HL-60 (cell line): Measurements from ENCODE around the gene KLHL25.
"Not testable (repeated sequence)": the region's sequence is repeated elsewhere in the genome, so short reads cannot be mapped to it uniquely, and the experiment has no call there.

Source experiments
- DNase-seq, 2 experiments: peaks; one replicate each; pipeline ENCODE4 v3.0.0-alpha.2; 2010 to 2020; ENCODE audit warnings: low read depth in 1 of 2, low spot score in 1 of 2
- H3K27ac ChIP-seq: fragments of 250-450 bp; sonication (Bioruptor Pico); replicated peaks from 2 replicates; pipeline ENCODE4 v1.5.1; 2020; ENCODE audit warnings: mild to moderate bottlenecking, moderate library complexity
- H3K27me3 ChIP-seq: fragments of 250-450 bp; sonication (Bioruptor Pico); 2 replicates; pipeline ENCODE4 v1.5.1; 2021; ENCODE audit warnings: mild to moderate bottlenecking, moderate library complexity; ENCODE audit not compliant: insufficient read depth, poor library complexity, severe bottlenecking
- H3K4me3 ChIP-seq: replicated peaks from 2 replicates; pipeline ENCODE4 v1.5.1; 2011; ENCODE audit warnings: mild to moderate bottlenecking, control low read depth, low read length; ENCODE audit not compliant: insufficient read depth
- CTCF ChIP-seq: IDR thresholded peaks from one replicate; pipeline ENCODE4 v1.5.1; 2011; ENCODE audit warnings: low read length, control low read depth, inconsistent platforms; ENCODE audit not compliant: insufficient read depth
- GABPA ChIP-seq: IDR thresholded peaks from 2 replicates; pipeline ENCODE4 v1.6.1; 2012; ENCODE audit warnings: low read depth
- POLR2AphosphoS5 ChIP-seq: IDR thresholded peaks from 2 replicates; pipeline ENCODE4 v1.6.1; 2012; ENCODE audit warnings: low read depth
- REST ChIP-seq: IDR thresholded peaks from 2 replicates; pipeline ENCODE4 v1.6.1; 2012; ENCODE audit warnings: low read depth; ENCODE audit not compliant: insufficient replicate concordance
- SPI1 ChIP-seq: IDR thresholded peaks from 2 replicates; pipeline ENCODE4 v1.6.1; 2012; ENCODE audit warnings: low read depth, mild to moderate bottlenecking, borderline replicate concordance

Gene KLHL25

GRCh38 chr15:85837011-85837433, 42.3 kb upstream of the KLHL25 start:
- H3K4me3 ChIP-seq = no peak overlapping the region
- no peak for TF ChIP-seq SPI1
- no peak for TF ChIP-seq GABPA
- no peak for TF ChIP-seq POLR2AphosphoS5
- TF ChIP-seq REST = no peak
- TF ChIP-seq CTCF = no peak
- no peaks in the 10 kb centered on the region for H3K27me3 ChIP-seq
- H3K27ac ChIP-seq = no peak overlapping the region
- no peak for DNase-seq

- no peak for DNase-seq
- Histone ChIP-seq H3K27me3 (no peaks in the 10 kb centered on the region), H3K4me3 (no peak overlapping the region), H3K27ac (no peak overlapping the region)
- no peak for TF ChIP-seq GABPA
- no peak for TF ChIP-seq SPI1
- no peak for TF ChIP-seq REST
- no peak for TF ChIP-seq CTCF
- TF ChIP-seq POLR2AphosphoS5 = no peak
These were observed 39.9 kb upstream of the KLHL25 start for GRCh38 chr15:85834651-85835050.

- no peak overlapping the region for H3K4me3 ChIP-seq
- no peaks in the 10 kb centered on the region for H3K27me3 ChIP-seq
- peak in 1 of 2 experiments; percentile 71 for DNase-seq
- 0 out of 2 replicates have a peak overlapping the region, but pooled peaks have one; percentile 38 for H3K27ac ChIP-seq
- TF ChIP-seq CTCF (no peak), SPI1 (peak; percentile 31; the same call in 1 of the 2 replicates)
These were observed 37.7 kb upstream of the KLHL25 start for GRCh38 chr15:85832394-85832793.

GRCh38 chr15:85831415-85832113, 36.8 kb upstream of the KLHL25 start:
- 0 out of 2 replicates have a peak overlapping the region, but pooled peaks have one; percentile 38 for H3K27ac ChIP-seq
- H3K27me3 ChIP-seq = no peaks in the 10 kb centered on the region
- H3K4me3 ChIP-seq = no peak overlapping the region
- DNase-seq = no peak
- TF ChIP-seq SPI1 (no peak), GABPA (no peak), CTCF (no peak), POLR2AphosphoS5 (no peak), REST (no peak)

- not testable (repeated sequence) for H3K27ac ChIP-seq, H3K4me3 ChIP-seq, DNase-seq, H3K27me3 ChIP-seq
These were observed 35.0 kb upstream of the KLHL25 start for GRCh38 chr15:85829754-85830153.
